Progenitor cell of endocrine pancreas (in vitro differentiated cells): ENCODE results near the gene ADISSP. TPM values are rescaled to one million over a fixed set of nuclear protein-coding genes. Genes with fewer than 3 reads are reported as not detected.

Experiments used
- DNase-seq: peaks from one replicate; pipeline ENCODE4 v3.0.0; 2021; ENCODE audit warnings: low spot score; ENCODE audit not compliant: unreplicated experiment
- H3K27ac Mint-ChIP-seq: 2 replicates; pipeline ENCODE4 v1.8.0; 2021; ENCODE audit warnings: mild to moderate bottlenecking, moderate library complexity, mixed read lengths
- H3K27me3 Mint-ChIP-seq: 2 replicates; pipeline ENCODE4 v1.8.0; 2021; ENCODE audit warnings: mixed read lengths
- H3K36me3 Mint-ChIP-seq: 2 replicates; pipeline ENCODE4 v1.8.0; 2022; ENCODE audit warnings: mixed read lengths; ENCODE audit not compliant: insufficient read depth
- H3K4me1 Mint-ChIP-seq: 2 replicates; pipeline ENCODE4 v1.8.0; 2021; ENCODE audit warnings: low read depth, mixed read lengths
- H3K4me3 Mint-ChIP-seq: 2 replicates; pipeline ENCODE4 v1.8.0; 2021; ENCODE audit warnings: low read depth, mild to moderate bottlenecking, moderate library complexity, mixed read lengths
- H3K9me3 Mint-ChIP-seq: 2 replicates; pipeline ENCODE4 v1.8.0; 2021; ENCODE audit warnings: low read depth, mixed read lengths
- CTCF ChIP-seq: fragments of 200-600 bp; sonication (generic); IDR thresholded peaks from one replicate; pipeline ENCODE4 v1.5.0; 2021; ENCODE audit warnings: antibody characterized with exemption, mild to moderate bottlenecking; ENCODE audit not compliant: unreplicated experiment
- total RNA-seq: library from RNA; stranded (reverse); gene quantifications from 2 replicates; pipeline ENCODE4 v1.2.1, GENCODE V29; 2021

Gene ADISSP
- total RNA-seq, 1 donor from 2014 or later: 18.9 TPM

GRCh38 chr20:3786126-3786484, 18.6 kb upstream of the ADISSP start:
- peak overlapping the region; percentile 80 for H3K4me3 Mint-ChIP-seq
- no peaks in the 10 kb centered on the region for H3K9me3 Mint-ChIP-seq
- peaks cover 4% of the 10 kb centered on the region for H3K36me3 Mint-ChIP-seq
- H3K27ac Mint-ChIP-seq: peak overlapping the region; percentile 83
- no peak for DNase-seq
- H3K4me1 Mint-ChIP-seq: peaks cover 12% of the 10 kb centered on the region
- peaks cover 11% of the 10 kb centered on the region for H3K27me3 Mint-ChIP-seq
- no peak for TF ChIP-seq CTCF

GRCh38 chr20:3785240-3786125, 17.9 kb upstream of the ADISSP start:
- H3K4me3 Mint-ChIP-seq: no peak overlapping the region
- TF ChIP-seq CTCF: no peak

GRCh38 chr20:3784863-3785239, 17.3 kb upstream of the ADISSP start:
- DNase-seq: no peak
- no peak for TF ChIP-seq CTCF
- no peak overlapping the region for H3K27ac Mint-ChIP-seq
- peaks cover 11% of the 10 kb centered on the region for H3K27me3 Mint-ChIP-seq
- H3K36me3 Mint-ChIP-seq: peaks cover 4% of the 10 kb centered on the region
- H3K4me1 Mint-ChIP-seq: peaks cover 19% of the 10 kb centered on the region
- H3K4me3 Mint-ChIP-seq: peak overlapping the region; percentile 17
- no peaks in the 10 kb centered on the region for H3K9me3 Mint-ChIP-seq

More at GRCh38 chr20:3785240-3786125, 17.9 kb upstream of the ADISSP start:
- no peak for DNase-seq
- H3K9me3 Mint-ChIP-seq: no peaks in the 10 kb centered on the region
- peaks cover 18% of the 10 kb centered on the region for H3K4me1 Mint-ChIP-seq
- no peak overlapping the region for H3K27ac Mint-ChIP-seq
- peaks cover 4% of the 10 kb centered on the region for H3K36me3 Mint-ChIP-seq
- H3K27me3 Mint-ChIP-seq: peaks cover 11% of the 10 kb centered on the region

- Mint-ChIP-seq H3K27ac (no peak overlapping the region), H3K4me3 (peak overlapping the region; percentile 17), H3K36me3 (peaks cover 4% of the 10 kb centered on the region), H3K4me1 (peaks cover 19% of the 10 kb centered on the region), H3K9me3 (no peaks in the 10 kb centered on the region), H3K27me3 (peaks cover 16% of the 10 kb centered on the region)
- DNase-seq: no peak
- no peak for TF ChIP-seq CTCF
Measured at GRCh38 chr20:3784216-3784853, 16.8 kb upstream of the ADISSP start.

- peaks cover 4% of the 10 kb centered on the region for H3K36me3 Mint-ChIP-seq
- no peak for DNase-seq
- H3K27me3 Mint-ChIP-seq: peaks cover 15% of the 10 kb centered on the region
- no peak overlapping the region for H3K4me3 Mint-ChIP-seq
- no peak overlapping the region for H3K27ac Mint-ChIP-seq
- H3K4me1 Mint-ChIP-seq: peaks cover 19% of the 10 kb centered on the region
- H3K9me3 Mint-ChIP-seq: no peaks in the 10 kb centered on the region
- TF ChIP-seq CTCF: no peak
Measured at GRCh38 chr20:3783511-3784195, 16.1 kb upstream of the ADISSP start.
